Mammary epithelial cell (primary cell): ENCODE measurements around the gene STAMBP.

ENCODE experiments used
- EZH2 ChIP-seq: IDR thresholded peaks from 2 replicates; pipeline ENCODE4 v1.6.1; 2012; ENCODE audit warnings: low read length, inconsistent platforms, borderline replicate concordance
- TF ChIP-seq, protein P1 (sequence below), 2 donors: IDR thresholded peaks in 1 of 2; conservative IDR thresholded peaks in 1 of 2; 2 replicates each; pipeline ENCODE4 v1.5.1; 2011 to 2012; ENCODE audit warnings: inconsistent platforms in 2 of 2, low read length in 2 of 2, mild to moderate bottlenecking in 2 of 2, control low read depth in 1 of 2, low read depth in 1 of 2; ENCODE audit not compliant: insufficient read depth in 1 of 2; ENCODE audit errors: extremely low read depth in 1 of 2

DNA sequence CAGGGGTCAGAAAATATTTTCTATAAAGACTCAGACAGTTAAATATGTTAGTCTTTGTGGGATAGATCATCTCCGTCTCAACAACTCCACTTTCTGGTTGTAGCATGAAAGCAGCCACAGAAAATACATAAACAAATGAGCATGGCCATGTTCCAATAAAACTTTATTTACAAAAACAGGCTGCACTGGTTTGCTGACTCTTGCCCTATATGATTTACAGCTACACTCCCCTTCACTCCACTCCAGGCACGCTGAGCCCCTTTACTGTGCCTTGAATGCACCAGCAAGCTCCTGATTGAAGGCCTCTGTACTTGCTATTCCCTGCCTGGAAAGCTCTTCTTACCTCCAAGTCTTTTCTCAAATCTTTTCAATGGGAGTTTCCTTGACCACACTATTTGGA, 5.8 kb upstream of the STAMBP start:
- TF ChIP-seq, protein P1, sequence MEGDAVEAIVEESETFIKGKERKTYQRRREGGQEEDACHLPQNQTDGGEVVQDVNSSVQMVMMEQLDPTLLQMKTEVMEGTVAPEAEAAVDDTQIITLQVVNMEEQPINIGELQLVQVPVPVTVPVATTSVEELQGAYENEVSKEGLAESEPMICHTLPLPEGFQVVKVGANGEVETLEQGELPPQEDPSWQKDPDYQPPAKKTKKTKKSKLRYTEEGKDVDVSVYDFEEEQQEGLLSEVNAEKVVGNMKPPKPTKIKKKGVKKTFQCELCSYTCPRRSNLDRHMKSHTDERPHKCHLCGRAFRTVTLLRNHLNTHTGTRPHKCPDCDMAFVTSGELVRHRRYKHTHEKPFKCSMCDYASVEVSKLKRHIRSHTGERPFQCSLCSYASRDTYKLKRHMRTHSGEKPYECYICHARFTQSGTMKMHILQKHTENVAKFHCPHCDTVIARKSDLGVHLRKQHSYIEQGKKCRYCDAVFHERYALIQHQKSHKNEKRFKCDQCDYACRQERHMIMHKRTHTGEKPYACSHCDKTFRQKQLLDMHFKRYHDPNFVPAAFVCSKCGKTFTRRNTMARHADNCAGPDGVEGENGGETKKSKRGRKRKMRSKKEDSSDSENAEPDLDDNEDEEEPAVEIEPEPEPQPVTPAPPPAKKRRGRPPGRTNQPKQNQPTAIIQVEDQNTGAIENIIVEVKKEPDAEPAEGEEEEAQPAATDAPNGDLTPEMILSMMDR (conservative IDR thresholded peaks at IDR 0.05 in 1 of 2, IDR thresholded peaks at IDR 0.05 in 1 of 2; ENCODE audit: extremely low read depth in 1 of 2, insufficient read depth in 1 of 2, low read depth in 1 of 2, low read length in 2 of 2) = no peak
- no peak for TF ChIP-seq EZH2
